ENCODE results near the gene ADARB2. TPM values are rescaled to one million over a fixed set of nuclear protein-coding genes. Genes with fewer than 3 reads are reported as not detected.

Gene ADARB2
- polyA plus RNA-seq, 3 donors, result not detected

- no peaks in the 10 kb centered on the region for H4K20me1 ChIP-seq (ENCODE audit: insufficient read depth, low read length)
- H3K27me3 ChIP-seq (ENCODE audit: control insufficient read depth in 2 of 2, insufficient read depth in 2 of 2, low read length in 2 of 2), result no peaks in the 10 kb centered on the region
- H3K27me3 Mint-ChIP-seq (ENCODE audit: low read depth in 3 of 3), result peaks cover 0 to 3% (median 2%) of the 10 kb centered on the region in 3 donors
- no peaks in the 10 kb centered on the region for H3K9me3 Mint-ChIP-seq
- no peaks in the 10 kb centered on the region for H3K4me1 Mint-ChIP-seq
- H3K36me3 Mint-ChIP-seq, result no peaks in the 10 kb centered on the region
- no CpG with 5 or more reads among the region's 4 CpGs for WGBS (ENCODE audit: insufficient coverage)
- H3K4me3 ChIP-seq (replicated peaks in 1 of 3; ENCODE audit: low read depth in 2 of 3, low read length in 3 of 3), result no peak overlapping the region
- no peak for DNase-seq
- intact Hi-C loops (cut with micrococcal nuclease), result no loop called here
- no peak overlapping the region for H3K4me2 ChIP-seq (replicated peaks; ENCODE audit: extremely low read depth, low read length, poor library complexity, severe bottlenecking)
- H2AFZ ChIP-seq (ENCODE audit: insufficient read depth, low read depth, low read length, poor library complexity, severe bottlenecking), result no peak overlapping the region
- H3K4me1 ChIP-seq (ENCODE audit: control insufficient read depth in 1 of 2, insufficient read depth in 2 of 2, low read length in 2 of 2), result no peaks in the 10 kb centered on the region
- H3K9ac ChIP-seq (ENCODE audit: insufficient read depth, low read length, poor library complexity, severe bottlenecking), result no peak overlapping the region
- H3K79me2 ChIP-seq (ENCODE audit: insufficient read depth, low read length), result no peaks in the 10 kb centered on the region
- TF ChIP-seq, protein P1, sequence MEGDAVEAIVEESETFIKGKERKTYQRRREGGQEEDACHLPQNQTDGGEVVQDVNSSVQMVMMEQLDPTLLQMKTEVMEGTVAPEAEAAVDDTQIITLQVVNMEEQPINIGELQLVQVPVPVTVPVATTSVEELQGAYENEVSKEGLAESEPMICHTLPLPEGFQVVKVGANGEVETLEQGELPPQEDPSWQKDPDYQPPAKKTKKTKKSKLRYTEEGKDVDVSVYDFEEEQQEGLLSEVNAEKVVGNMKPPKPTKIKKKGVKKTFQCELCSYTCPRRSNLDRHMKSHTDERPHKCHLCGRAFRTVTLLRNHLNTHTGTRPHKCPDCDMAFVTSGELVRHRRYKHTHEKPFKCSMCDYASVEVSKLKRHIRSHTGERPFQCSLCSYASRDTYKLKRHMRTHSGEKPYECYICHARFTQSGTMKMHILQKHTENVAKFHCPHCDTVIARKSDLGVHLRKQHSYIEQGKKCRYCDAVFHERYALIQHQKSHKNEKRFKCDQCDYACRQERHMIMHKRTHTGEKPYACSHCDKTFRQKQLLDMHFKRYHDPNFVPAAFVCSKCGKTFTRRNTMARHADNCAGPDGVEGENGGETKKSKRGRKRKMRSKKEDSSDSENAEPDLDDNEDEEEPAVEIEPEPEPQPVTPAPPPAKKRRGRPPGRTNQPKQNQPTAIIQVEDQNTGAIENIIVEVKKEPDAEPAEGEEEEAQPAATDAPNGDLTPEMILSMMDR (IDR thresholded peaks at IDR 0.05), result no peak
- no peaks in the 10 kb centered on the region for H3K9me3 ChIP-seq (replicated peaks in 1 of 2; ENCODE audit: control insufficient read depth in 1 of 2, insufficient read depth in 1 of 2, low read length in 2 of 2)
- no peak overlapping the region for H3K27ac ChIP-seq (ENCODE audit: low read depth in 1 of 2, low read length in 2 of 2)
- H3K27ac Mint-ChIP-seq, result no peak overlapping the region
- H3K4me3 Mint-ChIP-seq, result no peak overlapping the region
- no peaks in the 10 kb centered on the region for H3K36me3 ChIP-seq (replicated peaks in 1 of 2; ENCODE audit: control insufficient read depth in 1 of 2, insufficient read depth in 2 of 2, low read length in 2 of 2)
These were observed 429.0 kb downstream of the ADARB2 start for GRCh38 chr10:1308173-1308961.

DNA sequence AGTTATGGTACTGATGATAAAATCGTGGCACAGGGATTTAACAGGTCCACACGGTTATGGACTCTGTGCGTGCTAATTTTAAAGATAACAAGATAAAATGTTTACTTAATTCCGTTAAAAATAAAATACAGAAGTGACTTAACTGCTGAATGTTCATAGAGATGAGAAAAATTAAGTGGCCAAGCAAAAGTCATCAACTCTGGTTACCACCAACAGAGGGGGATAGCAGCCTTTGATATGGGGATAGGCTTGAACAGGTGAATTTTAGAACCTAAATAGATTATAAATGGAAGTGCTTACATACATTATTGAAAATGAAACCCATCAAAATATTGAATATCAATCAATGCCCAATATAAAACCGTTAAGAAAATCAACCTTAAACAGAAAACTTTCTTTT, 436.2 kb downstream of the ADARB2 start:
- intact Hi-C loops (cut with micrococcal nuclease), result no loop called here
- WGBS (ENCODE audit: insufficient coverage), result 100% methylated on average over 1 of the region's 5 CpGs

More for the DNA sequence above, 436.2 kb downstream of the ADARB2 start:
- H3K27ac ChIP-seq (ENCODE audit: low read depth in 1 of 2, low read length in 2 of 2), result no peak overlapping the region
- H3K27me3 ChIP-seq (ENCODE audit: control insufficient read depth in 2 of 2, insufficient read depth in 2 of 2, low read length in 2 of 2), result no peaks in the 10 kb centered on the region
- no peaks in the 10 kb centered on the region for H3K36me3 Mint-ChIP-seq
- no peaks in the 10 kb centered on the region for H3K79me2 ChIP-seq (ENCODE audit: insufficient read depth, low read length)
- no peak overlapping the region for H3K4me3 ChIP-seq (replicated peaks in 1 of 3; ENCODE audit: low read depth in 2 of 3, low read length in 3 of 3)
- H3K4me1 Mint-ChIP-seq, result no peaks in the 10 kb centered on the region
- no peaks in the 10 kb centered on the region for H4K20me1 ChIP-seq (ENCODE audit: insufficient read depth, low read length)
- H3K9me3 Mint-ChIP-seq, result peaks cover 0 to 2% (median 0%) of the 10 kb centered on the region in 7 donors
- DNase-seq, result no peak
- H3K4me2 ChIP-seq (replicated peaks; ENCODE audit: extremely low read depth, low read length, poor library complexity, severe bottlenecking), result no peak overlapping the region
- peaks cover 0 to 10% (median 4%) of the 10 kb centered on the region in 3 donors for H3K27me3 Mint-ChIP-seq (ENCODE audit: low read depth in 3 of 3)
- no peak overlapping the region for H3K27ac Mint-ChIP-seq
- H3K9ac ChIP-seq (ENCODE audit: insufficient read depth, low read length, poor library complexity, severe bottlenecking), result no peak overlapping the region
- TF ChIP-seq, protein P1 (IDR thresholded peaks at IDR 0.05), result no peak
- H3K36me3 ChIP-seq (replicated peaks in 1 of 2; ENCODE audit: control insufficient read depth in 1 of 2, insufficient read depth in 2 of 2, low read length in 2 of 2), result no peaks in the 10 kb centered on the region
- no peak overlapping the region for H3K4me3 Mint-ChIP-seq
- no peaks in the 10 kb centered on the region for H3K4me1 ChIP-seq (ENCODE audit: control insufficient read depth in 1 of 2, insufficient read depth in 2 of 2, low read length in 2 of 2)
- H3K9me3 ChIP-seq (replicated peaks in 1 of 2; ENCODE audit: control insufficient read depth in 1 of 2, insufficient read depth in 1 of 2, low read length in 2 of 2), result no peaks in the 10 kb centered on the region
- H2AFZ ChIP-seq (ENCODE audit: insufficient read depth, low read depth, low read length, poor library complexity, severe bottlenecking), result no peak overlapping the region
